Measurements from ENCODE around the gene NANOS1. TPM values are rescaled to one million over a fixed set of nuclear protein-coding genes. Genes with fewer than 3 reads are reported as not detected.

NANOS1 gene
- polyA plus RNA-seq, 4 donors: 3.4 to 4.7 (median 3.8) TPM

GRCh38 chr10:119055472-119055871 lies 26.0 kb downstream of the NANOS1 start:
- no peak for DNase-seq (ENCODE audit: low read depth in 4 of 4, low spot score in 3 of 4)

- no peak for DNase-seq (ENCODE audit: low read depth in 4 of 4, low spot score in 3 of 4)
Measured at GRCh38 chr10:119058010-119058409, 28.5 kb downstream of the NANOS1 start.

GRCh38 chr10:119059557-119059956 lies 30.0 kb downstream of the NANOS1 start:
- DNase-seq (ENCODE audit: low read depth in 4 of 4, low spot score in 3 of 4): no peak

GRCh38 chr10:119060107-119060506 lies 30.6 kb downstream of the NANOS1 start:
- DNase-seq (ENCODE audit: low read depth in 4 of 4, low spot score in 3 of 4): no peak

- no peak for DNase-seq (ENCODE audit: low read depth in 4 of 4, low spot score in 3 of 4)
Measured at GRCh38 chr10:119061352-119061751, 31.8 kb downstream of the NANOS1 start.

GRCh38 chr10:119061926-119062325 lies 32.4 kb downstream of the NANOS1 start:
- no peak for DNase-seq (ENCODE audit: low read depth in 4 of 4, low spot score in 3 of 4)

- DNase-seq (ENCODE audit: low read depth in 4 of 4, low spot score in 3 of 4): no peak
Measured at GRCh38 chr10:119070395-119071165, 41.1 kb downstream of the NANOS1 start.

- DNase-seq (ENCODE audit: low read depth in 4 of 4, low spot score in 3 of 4): no peak
Measured at GRCh38 chr10:119073584-119073983, 44.1 kb downstream of the NANOS1 start.

GRCh38 chr10:119078422-119079179 lies 49.1 kb downstream of the NANOS1 start:
- no peak for DNase-seq (ENCODE audit: low read depth in 4 of 4, low spot score in 3 of 4)

- DNase-seq (ENCODE audit: low read depth in 4 of 4, low spot score in 3 of 4): peak in 3 of 4 donors; percentile 20 to 60 (median 51)
Measured at GRCh38 chr10:119079599-119080520, 50.3 kb downstream of the NANOS1 start.

- DNase-seq (ENCODE audit: low read depth in 4 of 4, low spot score in 3 of 4): peak; percentile 85 to 95 (median 88)
Measured at GRCh38 chr10:119080521-119081259, 51.2 kb downstream of the NANOS1 start, which contains the start of gene EIF3A. TSS of gene EIF3A (minus strand) at chr10:119080817. CDS start at chr10:119080676, 141 bp downstream.

Other genes starting within 250 kb of the NANOS1 start
- gene EIF3A, start 51.1 kb downstream of the NANOS1 start, polyA plus RNA-seq (ENCODE audit: insufficient read length in 4 of 4): 100 to 1,000 TPM; 177 to 198 (median 187) TPM
- 10 to 100 TPM; 47.8 to 70.9 (median 58.1) TPM for gene DENND10, start 74.4 kb downstream of the NANOS1 start, polyA plus RNA-seq (ENCODE audit: insufficient read length in 4 of 4)
- 10 to 100 TPM; 23.6 to 32.3 (median 29.6) TPM for gene SFXN4, start 136.0 kb downstream of the NANOS1 start, polyA plus RNA-seq (ENCODE audit: insufficient read length in 4 of 4)
- gene PRDX3, start 149.1 kb downstream of the NANOS1 start, polyA plus RNA-seq (ENCODE audit: insufficient read length in 4 of 4): 100 to 1,000 TPM; 277 to 321 (median 305) TPM
- gene GRK5, start 177.9 kb downstream of the NANOS1 start, polyA plus RNA-seq (ENCODE audit: insufficient read length in 4 of 4): 10 to 100 TPM; 16.9 to 20.1 (median 18.5) TPM